Mammary epithelial cell (primary cell): ENCODE data around the gene NCMAP.

ENCODE experiments used
- CTCF ChIP-seq, 2 donors: IDR thresholded peaks in 1 of 2; conservative IDR thresholded peaks in 1 of 2; 2 replicates each; pipeline ENCODE4 v1.5.1; 2011 to 2012; ENCODE audit warnings: inconsistent platforms in 2 of 2, low read length in 2 of 2, mild to moderate bottlenecking in 2 of 2, control low read depth in 1 of 2, low read depth in 1 of 2; ENCODE audit not compliant: insufficient read depth in 1 of 2; ENCODE audit errors: extremely low read depth in 1 of 2
- EZH2 ChIP-seq: IDR thresholded peaks from 2 replicates; pipeline ENCODE4 v1.6.1; 2012; ENCODE audit warnings: low read length, inconsistent platforms, borderline replicate concordance

GRCh38 chr1:24551960-24552571 is 3.8 kb upstream of the NCMAP start:
- TF ChIP-seq CTCF (conservative IDR thresholded peaks at IDR 0.05 in 1 of 2, IDR thresholded peaks at IDR 0.05 in 1 of 2; ENCODE audit: extremely low read depth in 1 of 2, insufficient read depth in 1 of 2, low read depth in 1 of 2, low read length in 2 of 2), result no peak
- no peak for TF ChIP-seq EZH2
